K562 (cell line): ENCODE results near the gene NUP88. TPM values are rescaled to one million over a fixed set of nuclear protein-coding genes. Genes with fewer than 3 reads are reported as not detected.

Experiments
- C11orf30 ChIP-seq: fragments of 450-650 bp; IDR thresholded peaks from 2 replicates; pipeline ENCODE4 v1.6.1; 2016; ENCODE audit warnings: low read depth, mild to moderate bottlenecking
- CTCFL ChIP-seq: IDR thresholded peaks from 2 replicates; pipeline ENCODE4 v1.6.1; 2011; ENCODE audit warnings: borderline replicate concordance, low read depth, mild to moderate bottlenecking, moderate library complexity, low read length; ENCODE audit not compliant: insufficient read depth, poor library complexity, severe bottlenecking
- ELF1 ChIP-seq: fragments of 200-800 bp; sonication (Bioruptor generic); IDR thresholded peaks from 2 replicates; pipeline ENCODE4 v1.6.1; 2016; ENCODE audit warnings: missing genetic modification characterization, missing compliant biosample characterization
- MAFG ChIP-seq: fragments of 450-650 bp; conservative IDR thresholded peaks from 2 replicates; pipeline ENCODE4 v1.6.1; 2016; ENCODE audit warnings: missing genetic modification characterization, missing compliant biosample characterization
- NCOA6 ChIP-seq: fragments of 450-650 bp; IDR thresholded peaks from 2 replicates; pipeline ENCODE4 v1.6.1; 2017; ENCODE audit warnings: mild to moderate bottlenecking
- NELFE ChIP-seq: IDR thresholded peaks from 2 replicates; pipeline ENCODE4 v1.6.1; 2011; ENCODE audit warnings: mild to moderate bottlenecking; ENCODE audit not compliant: insufficient read depth, insufficient read length
- NKRF ChIP-seq: fragments of 450-650 bp; IDR thresholded peaks from 2 replicates; pipeline ENCODE4 v1.6.1; 2016; ENCODE audit warnings: borderline replicate concordance
- NRF1 ChIP-seq, 2 experiments: fragments of 450-650 bp; IDR thresholded peaks in 1 of 2; conservative IDR thresholded peaks in 1 of 2; 2 replicates each; pipeline ENCODE4 v1.6.1; 2014; ENCODE audit warnings: mild to moderate bottlenecking in 2 of 2
- POLR2G ChIP-seq: fragments of 200-400 bp; formaldehyde crosslinking; IDR thresholded peaks from 2 replicates; pipeline ENCODE4 v1.6.1; 2017; ENCODE audit warnings: low read depth, mild to moderate bottlenecking, antibody characterized with exemption, low read length, moderate library complexity
- SMARCE1 ChIP-seq: fragments of 450-650 bp; IDR thresholded peaks from 2 replicates; pipeline ENCODE4 v1.7.1; 2016; ENCODE audit warnings: mild to moderate bottlenecking
- TAF1 ChIP-seq: IDR thresholded peaks from 2 replicates; pipeline ENCODE4 v1.6.1; 2011; ENCODE audit warnings: mild to moderate bottlenecking, low read length, moderate library complexity; ENCODE audit not compliant: insufficient read depth, control insufficient read depth, severe bottlenecking; ENCODE audit errors: extremely low read depth
- TEAD1 ChIP-seq, 2 experiments: fragments of 450-650 bp in 1 of 2; sonication (generic) in 1 of 2; formaldehyde crosslinking; IDR thresholded peaks; 2 replicates each; pipeline versions ENCODE4 v1.4.0 to v1.8.0; 2020 to 2022; ENCODE audit warnings: mild to moderate bottlenecking in 2 of 2, missing genetic modification reagents in 1 of 2
- VEZF1 ChIP-seq: fragments of 200-800 bp; sonication (Bioruptor generic); IDR thresholded peaks from 2 replicates; pipeline ENCODE4 v1.6.1; 2017; ENCODE audit warnings: missing genetic modification characterization, missing compliant biosample characterization
- ZBTB11 ChIP-seq, 3 experiments: fragments of 200-800 bp in 1 of 3; fragments of 250-450 bp in 1 of 3; fragments of 450-650 bp in 1 of 3; sonication (Bioruptor Pico) in 1 of 3; sonication (Bioruptor generic) in 1 of 3; formaldehyde crosslinking in 1 of 3; IDR thresholded peaks; 2 replicates each; pipeline versions ENCODE4 v1.6.1 to v1.8.0; 2016 to 2022; ENCODE audit warnings: mild to moderate bottlenecking in 2 of 3, missing genetic modification characterization in 2 of 3, missing compliant biosample characterization in 1 of 3, moderate library complexity in 1 of 3
- ZNF644 ChIP-seq: fragments of 200-800 bp; sonication (Bioruptor generic); IDR thresholded peaks from 2 replicates; pipeline ENCODE4 v1.6.1; 2016; ENCODE audit warnings: low read depth, missing genetic modification characterization, missing compliant biosample characterization
- polyA plus RNA-seq, 8 experiments: library from polyadenylated mRNA; depleted of rRNA in 4 of 8; stranded (reverse) in 5 of 8; unstranded in 3 of 8; fragments of >200 nt; fragmentation: Nextera tagmentation in 2 of 8; fragmentation: Illumina TruSeq in 1 of 8; extraction: Ambion mirVana in 2 of 8; extraction: Trizol in 1 of 8; gene quantifications; 2 replicates each; pipeline versions ENCODE4 v1.2.1 to v1.2.3, GENCODE V29; 2011 to 2014; ENCODE audit warnings: inconsistent platforms in 1 of 8, missing spikeins in 1 of 8
- total RNA-seq, 7 experiments: library from RNA; depleted of rRNA in 6 of 7; stranded (reverse); fragments of >200 nt in 6 of 7; fragmentation: Illumina TruSeq in 2 of 7; extraction: Trizol in 2 of 7; gene quantifications; 2 replicates each; pipeline versions ENCODE4 v1.2.1 to v1.2.3, GENCODE V29; 2011 to 2021; ENCODE audit warnings: low replicate concordance in 1 of 7

The NUP88 gene
- total and polyA plus RNA-seq, 9 of the 15 experiments (the other 6 are each of a cell fraction or from before 2014, with no cell fraction given): 59.9 to 160 (median 119) TPM

DNA sequence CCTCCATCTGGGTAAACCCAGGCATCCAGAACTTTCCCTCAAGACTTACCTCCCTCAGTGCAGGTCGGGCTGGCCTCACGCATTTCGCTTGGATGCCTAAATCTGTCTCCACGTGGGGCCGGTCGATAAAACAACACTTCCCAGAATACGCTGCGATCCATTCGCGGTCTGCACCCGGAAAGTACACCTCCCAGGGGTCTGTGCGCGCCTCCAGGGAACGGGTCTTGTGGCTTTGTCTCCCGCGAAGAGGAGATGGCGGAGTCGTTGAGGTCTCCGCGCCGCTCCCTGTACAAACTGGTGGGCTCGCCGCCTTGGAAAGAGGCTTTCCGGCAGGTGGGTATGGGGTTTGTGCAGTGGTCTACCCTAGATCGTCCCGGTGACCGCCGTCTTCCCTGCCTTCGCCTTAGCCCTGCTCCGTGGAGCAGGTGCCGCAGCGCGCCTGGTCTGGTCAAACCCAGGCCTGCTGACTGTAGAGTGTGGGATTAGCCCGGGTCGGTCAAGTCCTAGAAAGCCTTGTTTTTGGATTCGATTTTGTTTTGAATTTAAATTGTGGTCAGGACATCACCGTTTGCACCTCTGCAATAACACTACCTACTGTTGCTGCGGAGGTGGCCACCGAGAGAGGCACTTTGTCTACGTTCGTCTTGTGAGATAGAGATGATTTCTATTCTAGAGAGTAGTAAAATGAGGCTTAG is 644 bp upstream of the NUP88 start, which contains the start of gene RPAIN (continued):
- TF ChIP-seq CTCFL (no peak), TEAD1 (CRISPR knock-in tag; IDR thresholded peaks at IDR 0.05) (peak in 1 of 2 experiments; percentile 49; a peak in 1 of 4 replicates), NKRF (peak; percentile 84), POLR2G (peak; percentile 84), ZBTB11 (CRISPR knock-in tag; IDR thresholded peaks at IDR 0.05) (peak in 1 of 3 experiments; percentile 59; a peak in 1 of 6 replicates), NELFE (no peak), SMARCE1 (no peak; the same call in 1 of the 2 replicates), NRF1 (conservative IDR thresholded peaks at IDR 0.05 in 1 of 2, IDR thresholded peaks at IDR 0.05 in 1 of 2) (peak in 1 of 2 experiments; percentile 44; a peak in 2 of 4 replicates), VEZF1 (CRISPR knock-in tag) (0 out of 2 replicates have a peak, but pooled peaks have one; percentile 1), C11orf30 (no peak), ELF1 (tag) (peak; percentile 78), TAF1 (peak; percentile 79), NCOA6 (no peak), ZNF644 (tag) (no peak), MAFG (tag) (no peak)
